ENCODE results near the gene TLN1.

TLN1 gene
- 488 to 768 reads per million in 2 donors for total RNA-seq

DNA sequence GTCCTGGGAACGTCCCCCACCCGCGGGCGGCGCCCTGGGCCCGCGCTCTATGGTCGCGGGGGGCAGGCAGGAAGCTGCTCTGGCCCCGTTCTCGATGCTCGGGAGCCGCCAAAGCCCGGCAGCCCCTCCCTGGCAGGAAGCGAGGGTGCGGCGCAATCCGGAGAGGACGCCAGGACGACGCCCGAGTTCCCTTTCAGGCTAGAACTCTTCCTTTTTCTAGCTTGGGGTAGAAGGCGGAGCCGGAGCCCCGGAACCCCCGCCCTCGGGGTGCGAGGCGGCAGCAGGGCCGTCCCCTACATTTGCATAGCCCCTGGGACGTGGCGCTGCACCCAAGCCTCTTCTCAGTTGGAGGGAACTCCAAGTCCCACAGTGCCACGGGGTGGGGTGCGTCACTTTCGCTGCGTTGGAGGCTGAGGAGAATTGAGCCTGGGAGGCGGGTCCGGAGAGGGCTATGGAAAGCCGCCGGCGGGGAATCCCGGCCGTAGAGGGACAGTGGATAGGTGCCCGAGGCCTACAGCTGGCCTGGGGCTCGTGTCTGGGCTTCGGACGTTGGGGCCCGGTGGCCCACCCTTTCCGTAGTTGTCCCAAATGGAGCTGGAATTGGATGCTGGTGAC, at the start of gene TLN1, which contains the start of gene CREB3:
TLN1 (minus strand) TSS at position 11 of the 615 bp plus-strand sequence. CDS start 6,501 bp downstream, outside the sequence.
CREB3 (plus strand) TSS at position 482 of the 615 bp plus-strand sequence; CDS start at position 589, 107 bp downstream.
- DNase-seq: peak; percentile 89

GRCh38 chr9:35781066-35781465, 49.1 kb upstream of the TLN1 start:
- no peak for DNase-seq

DNA sequence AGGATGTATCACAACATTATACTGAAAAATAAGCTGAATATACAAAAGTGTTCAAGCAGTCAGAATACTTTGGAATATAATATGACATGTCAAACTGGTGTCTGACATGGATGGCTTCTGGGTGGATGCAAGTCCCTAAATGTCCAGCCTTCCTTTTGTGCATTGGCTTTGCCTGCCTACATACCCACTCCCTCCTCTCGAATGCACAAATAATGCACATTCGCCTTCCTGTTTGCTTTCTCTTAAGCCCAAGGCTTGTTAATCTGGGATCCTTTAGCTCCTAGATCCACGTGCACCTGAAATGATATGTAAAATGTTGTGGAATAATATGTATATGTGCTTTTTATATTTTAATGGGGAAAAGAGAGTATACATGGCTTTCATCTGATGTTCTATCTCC, 46.5 kb upstream of the TLN1 start:
- no peak for DNase-seq

- DNase-seq: no peak
Measured at GRCh38 chr9:35776018-35776417, 44.0 kb upstream of the TLN1 start.

DNA sequence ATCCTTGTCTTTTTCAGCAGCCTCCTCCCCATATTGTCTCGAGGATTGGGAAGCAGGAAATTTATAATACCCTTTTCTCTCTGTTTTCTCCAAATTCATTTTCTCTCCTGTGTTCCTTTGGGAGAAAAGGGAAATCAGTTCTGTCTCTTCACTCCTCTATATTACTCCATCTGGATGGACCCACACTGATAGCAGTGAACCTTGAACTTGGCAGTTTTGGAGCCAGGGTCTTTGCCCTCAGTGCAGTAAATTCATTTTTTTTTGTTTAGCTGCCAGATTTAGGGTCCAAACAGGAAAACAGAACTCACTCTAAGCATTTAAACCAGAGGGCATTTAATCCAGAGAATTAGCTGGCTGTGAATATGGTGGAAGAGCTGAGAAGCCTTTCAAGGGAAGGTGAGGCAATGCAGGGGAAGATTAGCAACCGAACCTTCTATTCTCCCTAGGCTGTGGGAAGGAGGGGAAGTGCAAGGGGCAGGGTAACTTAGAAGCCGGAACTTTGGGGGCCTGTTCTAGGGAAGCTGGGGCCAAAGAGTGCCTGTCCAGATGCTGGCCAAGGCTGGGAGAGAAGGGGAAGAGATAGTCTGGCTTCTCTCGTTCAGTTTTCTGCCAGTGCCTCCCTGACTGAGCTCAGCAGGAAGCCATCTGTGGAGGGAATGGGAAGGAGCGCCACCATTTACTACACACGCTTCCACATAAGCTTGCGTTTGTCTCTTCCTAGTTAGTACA, 43.1 kb upstream of the TLN1 start:
- DNase-seq: no peak

DNA sequence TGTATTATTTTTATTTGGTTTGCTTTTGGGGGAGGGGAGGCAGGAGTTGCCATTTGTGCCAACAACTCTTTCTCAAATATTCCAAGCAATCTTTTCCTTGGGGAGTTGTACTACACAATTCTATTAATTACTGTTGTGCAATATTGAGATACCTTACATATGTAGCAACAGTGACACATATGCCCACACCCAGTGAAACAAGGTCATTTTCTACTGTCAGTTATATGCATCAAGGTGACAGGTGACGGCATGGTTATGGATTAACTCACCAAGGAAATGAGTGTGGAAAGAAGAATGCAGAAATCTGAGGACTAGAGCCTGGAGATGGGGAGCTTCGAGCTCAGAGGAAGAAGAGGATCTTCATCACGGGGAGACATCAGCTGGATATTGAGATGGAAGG, 39.9 kb upstream of the TLN1 start:
- DNase-seq: no peak

GRCh38 chr9:35771534-35771933, 39.5 kb upstream of the TLN1 start:
- no peak for DNase-seq

DNA sequence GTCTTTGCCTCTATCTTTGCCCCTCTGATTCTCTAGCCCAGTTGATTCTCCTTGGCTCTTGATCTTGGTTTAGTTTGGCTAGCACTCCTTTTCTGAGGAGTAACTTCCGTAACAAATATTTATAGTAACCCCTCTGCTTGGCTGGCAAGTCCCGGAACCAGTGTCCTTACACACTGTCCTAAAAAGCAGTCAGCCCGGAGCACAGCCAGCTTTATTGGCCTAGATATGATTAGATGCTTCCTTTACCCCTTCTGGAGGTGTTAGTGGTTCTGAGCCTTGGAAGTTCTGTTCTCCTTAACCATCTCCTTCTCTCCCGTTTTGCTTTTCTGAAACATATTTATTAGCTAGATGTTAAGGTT, 39.1 kb upstream of the TLN1 start:
- DNase-seq: no peak

- no peak for DNase-seq
Measured at GRCh38 chr9:35769763-35770162, 37.8 kb upstream of the TLN1 start.

DNA sequence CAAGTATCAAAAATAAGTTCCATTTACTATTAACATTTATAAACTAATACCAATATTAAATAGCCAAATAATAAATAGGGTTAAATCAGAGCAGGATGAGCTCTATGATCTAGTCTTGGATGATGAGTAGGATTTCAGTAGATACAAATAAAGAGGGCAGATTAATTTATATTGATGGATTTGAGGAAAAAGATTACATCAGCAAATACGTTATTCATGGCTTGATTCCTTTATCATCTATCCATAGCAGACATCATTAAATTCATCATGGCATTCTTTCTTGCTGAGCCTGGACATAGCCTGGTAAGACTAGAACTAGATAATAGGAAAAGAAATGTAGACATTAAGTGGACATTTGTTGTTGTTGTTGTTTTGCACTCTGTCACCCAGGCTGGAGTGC, 35.5 kb upstream of the TLN1 start:
- DNase-seq: no peak

- no peak for DNase-seq
Measured at GRCh38 chr9:35766997-35767396, 35.0 kb upstream of the TLN1 start.

- DNase-seq: no peak
Measured at GRCh38 chr9:35763803-35764202, 31.8 kb upstream of the TLN1 start.

DNA sequence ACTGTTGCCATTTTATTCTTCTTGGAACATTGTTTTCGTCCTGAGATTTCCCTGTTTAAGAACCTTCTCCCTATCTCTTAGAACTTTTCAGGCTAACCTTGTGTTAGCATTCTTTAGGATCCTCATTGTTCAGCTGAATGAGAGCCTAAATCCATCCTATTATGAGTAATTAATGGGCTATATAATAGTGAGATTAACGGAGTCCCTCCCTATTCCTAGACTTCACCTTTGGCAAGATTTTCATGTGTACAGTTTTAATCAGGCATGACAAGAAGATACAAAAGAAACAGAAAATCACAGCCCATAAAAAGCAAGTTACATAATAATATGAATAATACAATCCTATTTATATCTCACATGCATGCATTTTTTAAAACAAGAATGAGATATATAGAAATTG, 31.2 kb upstream of the TLN1 start:
- DNase-seq: no peak

GRCh38 chr9:35760651-35761050, 28.7 kb upstream of the TLN1 start:
- DNase-seq: no peak

DNA sequence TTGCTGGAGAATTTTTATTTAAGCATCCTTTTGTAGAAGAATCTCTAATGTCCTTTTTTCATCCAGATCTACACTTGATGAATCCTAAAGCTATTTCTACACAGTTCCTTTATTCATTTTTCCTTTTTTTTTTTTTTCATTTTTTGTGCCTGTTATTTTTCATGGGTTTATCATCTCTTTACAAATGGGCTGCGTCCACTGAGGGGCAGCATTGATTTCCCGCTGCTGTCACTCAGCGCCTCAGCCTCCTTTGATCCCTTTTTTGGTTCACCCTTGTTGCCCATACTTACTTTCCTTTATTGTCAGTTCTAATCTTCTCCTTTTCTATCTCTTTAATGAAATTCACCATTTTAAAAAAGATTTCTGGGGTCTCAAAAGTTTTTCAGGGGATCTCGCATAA, 27.8 kb upstream of the TLN1 start:
- no peak for DNase-seq

DNA sequence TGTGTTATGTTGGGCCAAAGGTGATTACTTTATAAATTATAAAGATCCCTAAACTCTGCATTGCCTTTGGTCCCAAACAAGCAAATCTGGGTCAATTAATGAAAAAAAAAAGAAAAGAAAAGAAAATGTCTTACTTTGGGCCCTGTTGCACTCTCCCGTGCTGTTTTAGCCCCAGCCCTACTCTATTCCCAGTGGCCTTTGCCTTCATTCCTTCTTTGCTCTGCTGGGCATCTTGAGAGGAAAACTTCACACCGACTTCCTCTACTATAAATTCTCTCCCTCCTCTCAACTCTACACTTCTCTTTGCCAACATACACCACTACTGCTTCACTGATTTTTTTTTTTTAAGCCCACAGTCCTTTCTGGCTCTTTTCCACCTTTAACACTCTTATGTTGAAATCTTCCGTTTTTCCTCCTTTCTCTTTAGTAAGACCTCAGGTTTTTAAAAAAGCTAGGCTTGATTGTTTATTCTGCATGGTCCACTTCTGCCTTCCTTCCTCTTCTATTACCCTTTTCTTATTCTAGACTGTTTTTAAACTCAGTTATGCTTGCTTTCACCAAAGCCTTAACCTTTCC, 26.6 kb upstream of the TLN1 start:
- DNase-seq: no peak

DNA sequence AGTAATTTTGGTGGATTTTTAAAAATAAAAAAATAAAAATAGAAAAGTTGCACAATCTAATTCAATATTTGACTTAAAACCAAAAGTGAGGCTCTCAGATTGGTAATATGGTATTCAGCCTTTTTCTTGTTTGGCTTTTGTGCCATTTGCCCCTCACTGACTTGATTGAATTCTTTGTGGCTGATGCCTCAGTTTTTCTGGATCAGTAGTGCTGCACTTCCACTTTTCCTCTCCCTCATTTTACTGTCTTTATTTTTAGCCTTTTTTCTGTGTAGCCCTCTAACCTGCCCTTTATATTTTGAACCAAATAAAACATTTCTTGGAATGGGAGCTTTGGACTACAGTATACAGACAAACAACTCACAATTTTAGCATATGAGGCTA, 25.9 kb upstream of the TLN1 start:
- DNase-seq: no peak

DNA sequence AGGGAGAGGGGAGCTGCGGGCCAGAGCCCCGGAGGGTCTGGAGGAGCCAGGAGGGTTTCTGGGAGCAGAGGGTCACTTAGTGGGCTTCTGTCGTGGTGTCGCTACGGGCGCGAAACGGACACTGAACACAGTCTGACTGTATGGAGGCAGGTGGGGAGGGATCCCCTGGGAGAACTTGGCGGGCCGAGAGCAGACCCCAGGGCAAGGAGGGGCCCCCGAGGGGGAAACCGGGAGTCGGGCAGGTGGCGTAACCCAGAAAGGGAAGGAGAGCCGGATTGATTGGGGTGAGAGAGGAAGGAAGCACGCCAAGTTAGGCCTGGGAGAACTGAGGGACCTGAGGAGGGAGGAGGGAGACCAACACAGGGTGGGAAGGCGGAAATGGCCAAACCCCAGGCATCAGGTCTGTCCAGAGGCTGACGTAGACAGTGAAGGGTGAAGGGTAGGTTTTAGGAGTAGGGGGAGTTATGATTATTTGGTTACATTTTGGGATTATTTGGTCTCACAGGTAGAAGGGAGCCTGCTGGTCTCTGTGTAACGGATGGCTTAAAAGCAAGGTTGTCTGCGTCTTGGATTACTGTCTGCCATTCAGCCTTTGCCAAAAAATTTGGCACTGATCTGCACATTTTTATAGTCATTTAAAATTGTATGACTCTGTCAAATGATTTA, 25.4 kb upstream of the TLN1 start:
- no peak for DNase-seq

DNA sequence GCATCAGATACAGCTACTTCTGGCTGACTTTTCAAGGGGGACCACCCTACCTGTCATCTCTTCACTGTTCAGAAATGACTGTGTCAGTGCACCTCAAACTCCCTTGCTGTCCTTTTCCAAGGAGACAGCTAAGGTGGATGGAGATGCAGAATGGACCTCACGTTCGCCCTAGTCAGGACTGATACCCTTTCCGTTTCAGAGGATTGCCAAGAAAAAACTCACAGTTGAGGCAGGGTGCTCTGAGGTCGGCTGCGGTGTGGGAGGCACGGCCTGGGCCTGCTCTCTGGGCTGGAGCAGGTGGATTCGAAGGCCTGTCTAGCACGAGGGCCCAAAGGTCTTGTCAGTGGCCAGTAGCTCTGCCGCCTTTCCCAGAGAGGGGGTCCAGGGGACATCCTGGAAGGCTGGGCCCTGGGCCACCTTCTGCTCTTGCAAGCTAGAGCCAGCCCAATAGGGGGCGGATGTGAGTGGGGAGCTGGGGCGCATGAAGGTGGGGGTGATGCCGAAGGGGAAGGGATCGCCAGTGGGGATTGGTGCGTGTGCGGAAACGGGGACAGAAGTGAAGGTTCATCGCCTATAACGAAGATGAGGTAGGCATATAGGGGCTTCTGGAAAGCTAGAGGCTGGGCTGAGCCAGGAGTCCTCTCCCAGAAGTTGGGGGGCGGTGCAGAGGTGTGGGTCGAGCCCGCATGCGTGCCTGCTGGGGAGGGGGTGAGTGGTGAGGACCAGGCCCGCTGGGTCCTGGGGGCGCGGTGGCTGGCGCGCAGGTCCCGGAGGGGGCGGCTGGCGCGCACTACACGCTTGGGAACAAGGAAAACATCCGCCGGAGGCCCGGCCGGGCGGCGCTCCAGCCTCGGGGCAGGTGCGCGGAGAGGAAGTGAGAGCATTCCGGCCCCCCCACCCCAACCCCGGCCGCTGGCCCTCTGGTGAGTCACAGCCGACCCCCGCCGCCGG, 24.6 kb upstream of the TLN1 start:
- DNase-seq: peak; percentile 69

GRCh38 chr9:35755071-35755470, 23.1 kb upstream of the TLN1 start:
- DNase-seq: no peak

DNA sequence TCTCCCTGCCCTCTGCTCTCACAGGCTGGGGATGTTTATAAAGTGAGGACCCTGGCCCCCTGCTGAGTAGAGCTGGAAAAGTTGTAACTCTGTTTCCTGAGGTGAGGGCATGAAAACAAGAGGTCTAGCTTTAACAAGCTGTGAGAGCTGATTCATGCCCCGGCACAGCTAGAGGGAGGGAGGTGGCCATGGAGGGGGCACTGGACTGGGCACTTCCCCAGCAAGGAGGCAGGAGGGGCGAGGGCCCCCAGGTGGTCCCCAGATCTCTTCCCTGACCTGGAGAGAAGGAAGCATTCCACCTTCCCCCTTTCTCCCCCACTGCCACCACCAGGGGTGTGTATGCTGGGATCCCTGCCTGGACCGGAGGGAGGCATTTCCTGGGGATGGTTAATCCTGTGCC, 22.3 kb upstream of the TLN1 start, which contains the start of gene MSMP:
MSMP (minus strand) TSS at position 13 of the 400 bp plus-strand sequence. CDS start 147 bp downstream, outside the sequence.
- DNase-seq: no peak

GRCh38 chr9:35753466-35753865, 21.5 kb upstream of the TLN1 start:
- no peak for DNase-seq

GRCh38 chr9:35750256-35750531, 18.2 kb upstream of the TLN1 start:
- no peak for DNase-seq

All from T-helper 9 cell (primary cell).